HepG2 (cell line): Measurements from ENCODE around the gene MYO1E. TPM values are rescaled to one million over a fixed set of nuclear protein-coding genes. Genes with fewer than 3 reads are reported as not detected.

Experiments used
- BCL6 ChIP-seq: IDR thresholded peaks from 2 replicates; pipeline ENCODE4 v1.6.1; 2016; ENCODE audit warnings: missing genetic modification reagents, missing compliant biosample characterization
- MATR3 ChIP-seq: sonication (generic); formaldehyde crosslinking; IDR thresholded peaks from 2 replicates; pipeline ENCODE4 v1.4.0; 2020; ENCODE audit warnings: missing genetic modification reagents
- SOX6 ChIP-seq, 2 experiments: fragments of 450-650 bp in 1 of 2; sonication (generic) in 1 of 2; formaldehyde crosslinking in 1 of 2; IDR thresholded peaks; 2 replicates each; pipeline versions ENCODE4 v1.4.0 to v1.6.1; 2017 to 2020; ENCODE audit warnings: antibody characterized with exemption in 1 of 2, mild to moderate bottlenecking in 1 of 2, missing genetic modification reagents in 1 of 2
- YEATS4 ChIP-seq: sonication (generic); formaldehyde crosslinking; IDR thresholded peaks from 2 replicates; pipeline ENCODE4 v1.4.0; 2020; ENCODE audit warnings: missing genetic modification reagents, borderline replicate concordance
- ZNF296 ChIP-seq: sonication (generic); formaldehyde crosslinking; conservative IDR thresholded peaks from 2 replicates; pipeline ENCODE4 v1.5.0; 2020; ENCODE audit warnings: mild to moderate bottlenecking, missing genetic modification reagents
- ZNF3 ChIP-seq: IDR thresholded peaks from 2 replicates; pipeline ENCODE4 v1.7.0; 2017; ENCODE audit warnings: inconsistent platforms
- ZNF441 ChIP-seq: sonication (generic); formaldehyde crosslinking; IDR thresholded peaks from 2 replicates; pipeline ENCODE4 v1.7.0; 2021; ENCODE audit warnings: missing genetic modification reagents, borderline replicate concordance
- ZSCAN22 ChIP-seq: sonication (generic); formaldehyde crosslinking; IDR thresholded peaks from 2 replicates; pipeline ENCODE4 v1.4.0; 2020; ENCODE audit warnings: mild to moderate bottlenecking, missing genetic modification reagents
- polyA plus RNA-seq, 8 experiments: library from polyadenylated mRNA; depleted of rRNA in 3 of 8; stranded (reverse) in 7 of 8; unstranded in 1 of 8; fragments of >200 nt; fragmentation: Illumina TruSeq in 4 of 8; extraction: Trizol in 4 of 8; gene quantifications; 2 replicates each; pipeline versions ENCODE4 v1.2.1 to v1.2.3, GENCODE V29; 2011 to 2016; ENCODE audit warnings: low read depth in 4 of 8, missing spikeins in 1 of 8, mixed read lengths in 1 of 8; ENCODE audit not compliant: insufficient read depth in 1 of 8
- total RNA-seq, 5 experiments: library from RNA; depleted of rRNA; stranded (reverse); fragments of >200 nt; fragmentation: Illumina TruSeq; extraction: Trizol; gene quantifications; 2 replicates each; pipeline ENCODE4 v1.2.3, GENCODE V29; 2016; ENCODE audit warnings: low read depth in 1 of 5
- TF ChIP-seq, protein P1 (sequence below): sonication (generic); formaldehyde crosslinking; IDR thresholded peaks from 2 replicates; pipeline ENCODE4 v1.9.0; 2021; ENCODE audit warnings: mild to moderate bottlenecking, missing genetic modification reagents
- TF ChIP-seq, protein P2 (sequence below): sonication (generic); formaldehyde crosslinking; IDR thresholded peaks from 2 replicates; pipeline ENCODE4 v1.9.0; 2021; ENCODE audit warnings: missing genetic modification reagents, mild to moderate bottlenecking, borderline replicate concordance

Gene MYO1E
- total and polyA plus RNA-seq, 2 of the 13 experiments (the other 11 are each of a cell fraction or from before 2014, with no cell fraction given), result 15.7 to 25.1 TPM

- no peak for TF ChIP-seq ZSCAN22 (CRISPR knock-in tag)
- TF ChIP-seq BCL6, result peak; percentile 40; the same call in 1 of the 2 replicates
- peak; percentile 89; the same call in 1 of the 2 replicates for TF ChIP-seq ZNF441 (CRISPR knock-in tag)
- TF ChIP-seq, protein P1, sequence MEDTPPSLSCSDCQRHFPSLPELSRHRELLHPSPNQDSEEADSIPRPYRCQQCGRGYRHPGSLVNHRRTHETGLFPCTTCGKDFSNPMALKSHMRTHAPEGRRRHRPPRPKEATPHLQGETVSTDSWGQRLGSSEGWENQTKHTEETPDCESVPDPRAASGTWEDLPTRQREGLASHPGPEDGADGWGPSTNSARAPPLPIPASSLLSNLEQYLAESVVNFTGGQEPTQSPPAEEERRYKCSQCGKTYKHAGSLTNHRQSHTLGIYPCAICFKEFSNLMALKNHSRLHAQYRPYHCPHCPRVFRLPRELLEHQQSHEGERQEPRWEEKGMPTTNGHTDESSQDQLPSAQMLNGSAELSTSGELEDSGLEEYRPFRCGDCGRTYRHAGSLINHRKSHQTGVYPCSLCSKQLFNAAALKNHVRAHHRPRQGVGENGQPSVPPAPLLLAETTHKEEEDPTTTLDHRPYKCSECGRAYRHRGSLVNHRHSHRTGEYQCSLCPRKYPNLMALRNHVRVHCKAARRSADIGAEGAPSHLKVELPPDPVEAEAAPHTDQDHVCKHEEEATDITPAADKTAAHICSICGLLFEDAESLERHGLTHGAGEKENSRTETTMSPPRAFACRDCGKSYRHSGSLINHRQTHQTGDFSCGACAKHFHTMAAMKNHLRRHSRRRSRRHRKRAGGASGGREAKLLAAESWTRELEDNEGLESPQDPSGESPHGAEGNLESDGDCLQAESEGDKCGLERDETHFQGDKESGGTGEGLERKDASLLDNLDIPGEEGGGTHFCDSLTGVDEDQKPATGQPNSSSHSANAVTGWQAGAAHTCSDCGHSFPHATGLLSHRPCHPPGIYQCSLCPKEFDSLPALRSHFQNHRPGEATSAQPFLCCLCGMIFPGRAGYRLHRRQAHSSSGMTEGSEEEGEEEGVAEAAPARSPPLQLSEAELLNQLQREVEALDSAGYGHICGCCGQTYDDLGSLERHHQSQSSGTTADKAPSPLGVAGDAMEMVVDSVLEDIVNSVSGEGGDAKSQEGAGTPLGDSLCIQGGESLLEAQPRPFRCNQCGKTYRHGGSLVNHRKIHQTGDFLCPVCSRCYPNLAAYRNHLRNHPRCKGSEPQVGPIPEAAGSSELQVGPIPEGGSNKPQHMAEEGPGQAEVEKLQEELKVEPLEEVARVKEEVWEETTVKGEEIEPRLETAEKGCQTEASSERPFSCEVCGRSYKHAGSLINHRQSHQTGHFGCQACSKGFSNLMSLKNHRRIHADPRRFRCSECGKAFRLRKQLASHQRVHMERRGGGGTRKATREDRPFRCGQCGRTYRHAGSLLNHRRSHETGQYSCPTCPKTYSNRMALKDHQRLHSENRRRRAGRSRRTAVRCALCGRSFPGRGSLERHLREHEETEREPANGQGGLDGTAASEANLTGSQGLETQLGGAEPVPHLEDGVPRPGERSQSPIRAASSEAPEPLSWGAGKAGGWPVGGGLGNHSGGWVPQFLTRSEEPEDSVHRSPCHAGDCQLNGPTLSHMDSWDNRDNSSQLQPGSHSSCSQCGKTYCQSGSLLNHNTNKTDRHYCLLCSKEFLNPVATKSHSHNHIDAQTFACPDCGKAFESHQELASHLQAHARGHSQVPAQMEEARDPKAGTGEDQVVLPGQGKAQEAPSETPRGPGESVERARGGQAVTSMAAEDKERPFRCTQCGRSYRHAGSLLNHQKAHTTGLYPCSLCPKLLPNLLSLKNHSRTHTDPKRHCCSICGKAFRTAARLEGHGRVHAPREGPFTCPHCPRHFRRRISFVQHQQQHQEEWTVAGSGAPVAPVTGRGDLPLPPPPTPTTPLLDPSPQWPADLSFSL (CRISPR knock-in tag), result peak; percentile 61; the same call in 1 of the 2 replicates
- TF ChIP-seq MATR3 (CRISPR knock-in tag), result no peak
- peak; percentile 71; the same call in 1 of the 2 replicates for TF ChIP-seq YEATS4
- TF ChIP-seq SOX6 (IDR thresholded peaks at IDR 0.05), result no peak
- TF ChIP-seq SOX6 (CRISPR knock-in tag; IDR thresholded peaks at IDR 0.05), result peak; percentile 71
- TF ChIP-seq, protein P2, sequence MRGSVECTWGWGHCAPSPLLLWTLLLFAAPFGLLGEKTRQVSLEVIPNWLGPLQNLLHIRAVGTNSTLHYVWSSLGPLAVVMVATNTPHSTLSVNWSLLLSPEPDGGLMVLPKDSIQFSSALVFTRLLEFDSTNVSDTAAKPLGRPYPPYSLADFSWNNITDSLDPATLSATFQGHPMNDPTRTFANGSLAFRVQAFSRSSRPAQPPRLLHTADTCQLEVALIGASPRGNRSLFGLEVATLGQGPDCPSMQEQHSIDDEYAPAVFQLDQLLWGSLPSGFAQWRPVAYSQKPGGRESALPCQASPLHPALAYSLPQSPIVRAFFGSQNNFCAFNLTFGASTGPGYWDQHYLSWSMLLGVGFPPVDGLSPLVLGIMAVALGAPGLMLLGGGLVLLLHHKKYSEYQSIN (CRISPR knock-in tag), result no peak
- TF ChIP-seq ZNF3 (CRISPR knock-in tag), result no peak
- TF ChIP-seq ZNF296 (CRISPR knock-in tag), result 0 out of 2 replicates have a peak, but pooled peaks have one; percentile 32
These were observed at the start of gene MYO1E (continued) for GRCh38 chr15:59372352-59373211.
